GM23248 (cell line): ENCODE measurements around the gene ZBED3. TPM values are rescaled to one million over a fixed set of nuclear protein-coding genes. Genes with fewer than 3 reads are reported as not detected.
"Not testable (repeated sequence)": the region's sequence is repeated elsewhere in the genome, so short reads cannot be mapped to it uniquely, and the experiment has no call there.

ENCODE experiments used
- DNase-seq: peaks from one replicate; pipeline ENCODE4 v3.0.0-alpha.2; 2015
- H2AFZ ChIP-seq: fragments of 200-600 bp; sonication (generic); 2 replicates; pipeline ENCODE4 v1.6.1; 2016; ENCODE audit warnings: antibody characterized with exemption
- H3F3A ChIP-seq: fragments of 200-600 bp; sonication (generic); 2 replicates; pipeline ENCODE4 v1.6.1; 2016; ENCODE audit warnings: mild to moderate bottlenecking, antibody characterized with exemption, mixed run types; ENCODE audit not compliant: insufficient read depth
- H3K27ac ChIP-seq: fragments of 200-600 bp; sonication (generic); 2 replicates; pipeline ENCODE4 v1.5.1; 2016; ENCODE audit warnings: mild to moderate bottlenecking
- H3K27me3 ChIP-seq: fragments of 200-600 bp; sonication (generic); replicated peaks from 2 replicates; pipeline ENCODE4 v1.6.1; 2016; ENCODE audit warnings: mild to moderate bottlenecking; ENCODE audit not compliant: insufficient read depth
- H3K36me3 ChIP-seq: fragments of 200-600 bp; sonication (generic); 2 replicates; pipeline ENCODE4 v1.6.1; 2016; ENCODE audit warnings: low read depth, mild to moderate bottlenecking
- H3K4me1 ChIP-seq: fragments of 200-600 bp; sonication (generic); 2 replicates; pipeline ENCODE4 v1.6.1; 2016; ENCODE audit warnings: mild to moderate bottlenecking; ENCODE audit not compliant: insufficient read depth
- H3K4me2 ChIP-seq: fragments of 200-600 bp; sonication (generic); one replicate; pipeline ENCODE4 v1.6.1; 2016; ENCODE audit warnings: mild to moderate bottlenecking; ENCODE audit not compliant: unreplicated experiment
- H3K4me3 ChIP-seq: fragments of 200-600 bp; sonication (generic); 2 replicates; pipeline ENCODE4 v1.5.1; 2016; ENCODE audit warnings: mild to moderate bottlenecking
- H3K79me2 ChIP-seq: fragments of 200-600 bp; sonication (generic); 2 replicates; pipeline ENCODE4 v1.6.1; 2016; ENCODE audit warnings: mild to moderate bottlenecking; ENCODE audit not compliant: insufficient read depth
- H3K9ac ChIP-seq: fragments of 200-600 bp; sonication (generic); 2 replicates; pipeline ENCODE4 v1.6.1; 2016; ENCODE audit warnings: mild to moderate bottlenecking
- H3K9me2 ChIP-seq: fragments of 200-600 bp; sonication (generic); 2 replicates; pipeline ENCODE4 v1.6.1; 2016; ENCODE audit warnings: mixed run types, mild to moderate bottlenecking, moderate library complexity; ENCODE audit not compliant: insufficient read depth
- H3K9me3 ChIP-seq: fragments of 200-600 bp; sonication (generic); one replicate; pipeline ENCODE4 v1.6.1; 2017; ENCODE audit warnings: low read depth
- H4K20me1 ChIP-seq: fragments of 200-600 bp; sonication (generic); 2 replicates; pipeline ENCODE4 v1.6.0; 2016; ENCODE audit not compliant: insufficient read depth
- EZH2 ChIP-seq: fragments of 200-600 bp; sonication (generic); IDR thresholded peaks from 2 replicates; pipeline ENCODE4 v1.6.1; 2018; ENCODE audit warnings: antibody characterized with exemption, mild to moderate bottlenecking; ENCODE audit not compliant: insufficient read depth, poor library complexity, severe bottlenecking
- EZH2phosphoT487 ChIP-seq: fragments of 200-600 bp; sonication (generic); IDR thresholded peaks from 2 replicates; pipeline ENCODE4 v1.6.1; 2018; ENCODE audit warnings: antibody characterized with exemption, moderate library complexity, mild to moderate bottlenecking, low read depth; ENCODE audit not compliant: insufficient read depth
- WGBS, 2 experiments: methylation state at CpG; one replicate each; pipeline ENCODE4 v1.1.6; 2015 to 2017; ENCODE audit warnings: low lambda C conversion rate in 2 of 2, low coverage in 1 of 2; ENCODE audit errors: missing lambda C conversion rate in 2 of 2; 5-methylcytosine and 5-hydroxymethylcytosine counted together
- in situ Hi-C: fragments of 300-500 bp; cut with MboI; formaldehyde crosslinking; loops from 2 replicates; pipeline ENCODE4 v1.15.0; 2020
- polyA plus RNA-seq: library from polyadenylated mRNA; unstranded; fragments of >200 nt; fragmentation: Nextera tagmentation; extraction: Ambion mirVana; gene quantifications from 2 replicates; pipeline ENCODE4 v1.2.1, GENCODE V29; 2016
- total RNA-seq: library from RNA; depleted of rRNA; stranded (reverse); fragments of >200 nt; shearing (Covaris generic); gene quantifications from 2 replicates; pipeline ENCODE4 v1.2.3, GENCODE V29; 2014

ZBED3 gene
- total and polyA plus RNA-seq, 2 experiments from 2014 or later = 0.54 to 0.75 TPM

GRCh38 chr5:77128411-77129061, 41.5 kb upstream of the ZBED3 start:
- H3F3A ChIP-seq = peaks cover 12% of the 10 kb centered on the region
- no peak overlapping the region for H3K4me3 ChIP-seq
- peaks cover 9% of the 10 kb centered on the region for H3K4me1 ChIP-seq
- H4K20me1 ChIP-seq = no peaks in the 10 kb centered on the region
- H2AFZ ChIP-seq = no peak overlapping the region
- TF ChIP-seq EZH2phosphoT487 (no peak), EZH2 (no peak)
- in situ Hi-C loops = no loop called here
- no peak overlapping the region for H3K4me2 ChIP-seq
- DNase-seq = no peak
- 62 to 66% methylated on average over 5 of the region's 5 CpGs for WGBS, 2 experiments
- peaks cover 7% of the 10 kb centered on the region; the same call in 1 of the 2 replicates for H3K27me3 ChIP-seq
- H3K9me2 ChIP-seq = no peaks in the 10 kb centered on the region
- no peak overlapping the region for H3K9ac ChIP-seq
- no peaks in the 10 kb centered on the region for H3K36me3 ChIP-seq
- no peaks in the 10 kb centered on the region for H3K9me3 ChIP-seq
- H3K79me2 ChIP-seq = no peaks in the 10 kb centered on the region
- no peak overlapping the region for H3K27ac ChIP-seq

GRCh38 chr5:77123057-77123456, 36.0 kb upstream of the ZBED3 start:
- Histone ChIP-seq H3K4me1 (no peaks in the 10 kb centered on the region), H3K9me3 (no peaks in the 10 kb centered on the region), H3K4me3 (no peak overlapping the region), H2AFZ (no peak overlapping the region), H3K36me3 (no peaks in the 10 kb centered on the region), H3K9me2 (no peaks in the 10 kb centered on the region), H3K4me2 (no peak overlapping the region), H3F3A (no peaks in the 10 kb centered on the region), H4K20me1 (no peaks in the 10 kb centered on the region), H3K9ac (no peak overlapping the region), H3K27ac (no peak overlapping the region), H3K79me2 (no peaks in the 10 kb centered on the region), H3K27me3 (peaks cover 13% of the 10 kb centered on the region; the same call in 1 of the 2 replicates)
- no peak for DNase-seq
- WGBS, 2 experiments = 71 to 72% methylated on average over 6 of the region's 6 CpGs
- in situ Hi-C loops = no loop called here
- TF ChIP-seq EZH2phosphoT487 = no peak
- TF ChIP-seq EZH2 = no peak

- H4K20me1 ChIP-seq = no peaks in the 10 kb centered on the region
- H3K79me2 ChIP-seq = no peaks in the 10 kb centered on the region
- no peak overlapping the region for H2AFZ ChIP-seq
- H3K9me2 ChIP-seq = no peaks in the 10 kb centered on the region
- no peaks in the 10 kb centered on the region for H3F3A ChIP-seq
- H3K4me1 ChIP-seq = no peaks in the 10 kb centered on the region
- TF ChIP-seq EZH2 (no peak), EZH2phosphoT487 (no peak)
- no peak overlapping the region for H3K27ac ChIP-seq
- peaks cover 13% of the 10 kb centered on the region; the same call in 1 of the 2 replicates for H3K27me3 ChIP-seq
- no peak overlapping the region for H3K4me3 ChIP-seq
- H3K9ac ChIP-seq = no peak overlapping the region
- in situ Hi-C loops = no loop called here
- no peak overlapping the region for H3K4me2 ChIP-seq
- H3K9me3 ChIP-seq = no peaks in the 10 kb centered on the region
- DNase-seq = no peak
- H3K36me3 ChIP-seq = no peaks in the 10 kb centered on the region
- WGBS, 2 experiments = 51 to 67% methylated on average over 2 of the region's 2 CpGs
These were observed 33.6 kb upstream of the ZBED3 start for GRCh38 chr5:77120706-77121105.

- H3K27ac ChIP-seq = no peak overlapping the region
- no peaks in the 10 kb centered on the region for H3K79me2 ChIP-seq
- 82 to 84% methylated on average over 2 of the region's 2 CpGs for WGBS, 2 experiments
- H4K20me1 ChIP-seq = no peaks in the 10 kb centered on the region
- no peak overlapping the region for H3K4me2 ChIP-seq
- H3K36me3 ChIP-seq = no peaks in the 10 kb centered on the region
- no peaks in the 10 kb centered on the region for H3K4me1 ChIP-seq
- no peak overlapping the region for H3K9ac ChIP-seq
- H3K27me3 ChIP-seq = peaks cover 12% of the 10 kb centered on the region; the same call in 1 of the 2 replicates
- in situ Hi-C loops = no loop called here
- H3K4me3 ChIP-seq = no peak overlapping the region
- no peak overlapping the region for H2AFZ ChIP-seq
- TF ChIP-seq EZH2 (no peak), EZH2phosphoT487 (no peak)
- H3K9me2 ChIP-seq = no peaks in the 10 kb centered on the region
- no peaks in the 10 kb centered on the region for H3K9me3 ChIP-seq
- no peak for DNase-seq
- no peaks in the 10 kb centered on the region for H3F3A ChIP-seq
These were observed 33.0 kb upstream of the ZBED3 start for GRCh38 chr5:77120086-77120485.

GRCh38 chr5:77117161-77117560, 30.1 kb upstream of the ZBED3 start:
- Histone ChIP-seq H2AFZ (no peak overlapping the region), H3K4me2 (no peak overlapping the region), H3K27me3 (0 out of 2 replicates have a peak, but pooled peaks cover 13% of the 10 kb centered on the region), H3K79me2 (no peaks in the 10 kb centered on the region), H3K9ac (no peak overlapping the region), H3K27ac (no peak overlapping the region), H3K9me3 (no peaks in the 10 kb centered on the region), H3F3A (no peaks in the 10 kb centered on the region), H3K36me3 (no peaks in the 10 kb centered on the region), H4K20me1 (no peaks in the 10 kb centered on the region), H3K4me1 (no peaks in the 10 kb centered on the region), H3K9me2 (no peaks in the 10 kb centered on the region), H3K4me3 (no peak overlapping the region)
- TF ChIP-seq EZH2phosphoT487 (no peak), EZH2 (no peak)
- in situ Hi-C loops = no loop called here
- 90 to 95% methylated on average over 2 of the region's 2 CpGs for WGBS, 2 experiments
- no peak for DNase-seq

GRCh38 chr5:77107035-77107434, 19.9 kb upstream of the ZBED3 start:
- H2AFZ ChIP-seq, H3K4me2 ChIP-seq, H4K20me1 ChIP-seq, H3K9ac ChIP-seq, H3F3A ChIP-seq, H3K9me3 ChIP-seq, H3K27me3 ChIP-seq, DNase-seq, H3K79me2 ChIP-seq, H3K9me2 ChIP-seq, H3K4me1 ChIP-seq, in situ Hi-C loops, H3K4me3 ChIP-seq, H3K27ac ChIP-seq, H3K36me3 ChIP-seq: not testable (repeated sequence)
- WGBS, 2 experiments = 78 to 79% methylated on average over 4 of the region's 4 CpGs
